HG02970 (cell line): ENCODE data around the gene KIDINS220.
A peak's percentile ranks its signal among the peaks of the same experiment; 100 is the strongest.

Experiments used
- ATAC-seq: cut with Tn5 transposase; IDR thresholded peaks from one replicate; pipeline ENCODE4 v1.9.1; 2021; ENCODE audit warnings: mild to moderate bottlenecking, moderate library complexity, moderate number of reproducible peaks; ENCODE audit not compliant: unreplicated experiment, low FRiP score

The KIDINS220 gene

DNA sequence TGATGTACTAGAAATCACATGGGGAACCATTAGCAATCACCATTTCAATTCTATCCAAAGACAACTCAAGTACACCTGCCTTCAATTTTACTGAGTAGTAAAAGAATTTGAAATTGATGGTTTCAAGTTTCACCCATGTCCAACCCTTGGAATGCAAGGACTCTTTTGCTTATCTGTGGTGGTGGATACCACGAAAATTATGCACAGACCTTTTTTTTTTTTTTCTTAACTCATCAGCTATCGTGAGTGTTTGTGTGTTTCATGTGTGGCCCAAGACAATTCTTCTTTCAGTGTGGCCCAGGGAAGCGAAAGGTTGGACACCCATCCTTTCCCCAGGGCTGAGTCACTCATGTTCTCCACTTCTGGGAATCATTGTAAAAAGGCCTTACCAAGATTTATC is 132.5 kb downstream of the KIDINS220 start:
- no peak for ATAC-seq

DNA sequence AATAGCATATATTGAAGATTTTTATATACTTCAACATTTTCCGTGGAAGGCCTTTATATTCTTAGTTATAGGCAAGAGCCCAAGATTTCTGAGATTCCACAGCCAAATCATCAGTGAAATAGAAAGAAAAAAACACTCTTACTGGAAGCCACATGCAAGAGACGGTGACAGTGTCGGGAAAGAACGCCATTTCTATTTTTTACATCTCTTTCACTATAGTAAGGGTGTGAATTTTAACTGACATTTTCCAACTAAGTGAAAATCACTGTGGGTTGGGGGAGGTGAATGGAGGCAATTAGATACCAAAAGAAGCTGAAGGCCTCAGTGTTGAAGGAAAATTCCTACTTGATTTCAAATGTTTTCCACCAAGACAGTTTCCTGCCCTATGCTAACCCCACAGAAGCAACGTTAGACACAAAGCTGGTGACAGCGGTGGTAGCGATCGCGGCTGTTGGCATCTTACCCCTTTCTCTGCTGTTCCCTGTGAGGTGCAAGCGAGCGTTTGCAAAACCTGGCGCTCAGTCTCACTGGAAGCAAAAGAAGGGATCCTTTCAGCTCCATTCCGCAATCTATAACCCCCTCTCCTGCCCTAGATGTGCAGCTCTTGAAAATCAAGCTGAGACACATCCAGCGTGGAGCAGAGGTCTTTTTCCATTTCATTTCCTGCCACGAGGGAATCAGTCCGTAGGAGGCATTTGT is 135.6 kb downstream of the KIDINS220 start:
- no peak for ATAC-seq

DNA sequence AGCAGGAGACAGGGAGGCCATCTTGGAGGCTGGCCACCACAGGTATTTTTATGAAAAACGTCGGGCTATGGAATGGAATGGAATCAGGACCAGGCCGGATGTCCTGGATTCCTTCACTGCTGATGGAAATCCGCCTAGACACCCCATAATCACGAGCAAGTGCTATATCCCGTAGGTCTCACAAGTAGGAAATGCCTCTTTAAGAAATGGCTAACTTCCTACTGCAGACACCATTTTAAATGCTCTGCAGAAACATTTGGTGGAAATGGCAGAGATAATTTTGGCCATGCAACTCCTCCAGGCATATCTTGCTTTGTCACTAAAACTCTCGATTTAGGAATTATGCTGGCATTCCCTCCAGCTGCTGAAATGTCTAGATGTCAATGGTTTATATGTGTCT is 137.6 kb downstream of the KIDINS220 start:
- no peak for ATAC-seq

DNA sequence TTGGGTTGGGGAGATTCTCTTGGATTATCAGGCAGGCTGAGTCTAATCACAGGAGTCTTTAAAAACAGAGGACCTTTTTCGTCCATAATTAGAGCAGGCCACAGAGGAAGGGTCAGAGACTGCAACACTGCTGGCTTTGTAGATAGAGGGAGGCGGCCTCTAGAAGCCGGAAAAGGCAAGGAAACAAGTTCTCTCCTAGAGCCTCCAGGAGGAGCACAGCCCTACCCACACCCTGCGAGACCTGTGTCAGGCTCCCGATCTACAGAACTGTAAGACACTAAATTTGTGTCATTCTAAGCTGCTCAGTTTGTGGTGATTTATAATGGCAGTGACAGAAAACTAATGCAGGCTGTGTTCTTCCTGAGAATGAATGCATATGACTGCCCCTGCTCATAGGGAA is 140.2 kb downstream of the KIDINS220 start:
- ATAC-seq, result no peak

DNA sequence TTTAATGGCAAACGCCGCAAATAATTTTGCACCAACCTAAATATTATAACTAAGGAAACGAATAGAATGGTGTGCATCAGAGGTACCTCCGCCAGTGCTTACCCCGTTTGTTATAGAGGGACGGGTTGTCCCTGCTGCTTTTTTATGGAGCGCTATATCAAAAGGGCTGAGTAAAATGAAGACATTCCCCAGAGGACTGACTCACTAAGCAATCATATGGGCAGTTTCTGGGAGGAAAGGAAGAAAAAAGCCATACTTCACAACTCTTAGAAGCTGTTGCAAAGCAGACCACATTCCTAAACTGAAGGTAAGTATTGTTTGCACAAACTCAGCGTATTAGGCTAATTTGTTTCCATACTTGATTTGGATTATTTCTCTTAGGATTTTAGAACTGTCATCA is 142.7 kb downstream of the KIDINS220 start:
- no peak for ATAC-seq

DNA sequence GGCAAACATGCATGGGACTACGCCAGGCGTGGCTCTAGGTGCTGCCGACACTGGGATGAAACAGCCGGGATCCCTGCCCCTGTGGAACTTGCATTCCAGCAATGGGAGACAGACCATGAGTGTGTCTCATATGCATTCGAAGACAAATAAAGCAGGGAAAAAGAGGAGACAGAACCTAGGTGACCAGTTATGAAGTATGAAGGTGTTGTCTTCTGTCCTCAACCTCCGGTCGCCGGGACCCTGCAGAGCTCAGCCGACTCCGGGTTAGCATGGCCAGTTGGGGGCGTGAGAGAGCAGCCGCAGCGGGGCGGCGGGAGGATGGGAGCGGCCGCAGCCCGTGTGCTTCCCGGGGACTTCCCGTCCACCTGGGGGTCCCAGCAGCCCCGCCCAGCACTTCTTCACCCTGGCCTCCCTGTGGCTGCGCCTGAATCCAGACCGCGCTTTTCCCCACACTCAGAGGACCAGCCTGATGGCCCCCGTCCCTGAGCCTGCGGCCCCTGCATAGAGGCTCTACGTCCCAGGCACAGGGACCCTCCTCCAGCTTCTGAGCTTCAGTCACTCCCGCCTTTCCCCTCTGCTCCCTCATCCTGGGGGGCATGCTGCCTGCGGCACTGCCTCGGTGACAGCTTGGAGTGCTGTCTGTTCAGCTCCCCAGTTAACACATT is 144.1 kb downstream of the KIDINS220 start:
- no peak for ATAC-seq

DNA sequence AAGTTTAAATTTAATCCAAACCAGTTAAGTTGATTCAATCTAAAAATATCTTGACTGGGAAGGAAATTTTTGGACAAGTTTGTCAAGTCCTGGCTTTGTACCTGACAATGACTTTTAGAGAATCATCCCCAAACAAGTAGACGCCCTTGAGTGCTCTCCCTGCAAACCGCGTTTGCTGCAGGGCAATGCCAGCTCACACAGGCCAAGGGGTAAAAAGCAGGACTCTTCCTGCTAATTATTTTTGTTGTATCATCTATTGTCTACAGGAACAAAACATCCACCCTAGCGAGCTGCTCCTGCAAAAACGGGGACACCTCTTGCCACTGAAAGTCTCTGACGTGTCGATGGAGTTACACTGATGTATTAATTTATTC is 144.6 kb downstream of the KIDINS220 start:
- ATAC-seq, result no peak

DNA sequence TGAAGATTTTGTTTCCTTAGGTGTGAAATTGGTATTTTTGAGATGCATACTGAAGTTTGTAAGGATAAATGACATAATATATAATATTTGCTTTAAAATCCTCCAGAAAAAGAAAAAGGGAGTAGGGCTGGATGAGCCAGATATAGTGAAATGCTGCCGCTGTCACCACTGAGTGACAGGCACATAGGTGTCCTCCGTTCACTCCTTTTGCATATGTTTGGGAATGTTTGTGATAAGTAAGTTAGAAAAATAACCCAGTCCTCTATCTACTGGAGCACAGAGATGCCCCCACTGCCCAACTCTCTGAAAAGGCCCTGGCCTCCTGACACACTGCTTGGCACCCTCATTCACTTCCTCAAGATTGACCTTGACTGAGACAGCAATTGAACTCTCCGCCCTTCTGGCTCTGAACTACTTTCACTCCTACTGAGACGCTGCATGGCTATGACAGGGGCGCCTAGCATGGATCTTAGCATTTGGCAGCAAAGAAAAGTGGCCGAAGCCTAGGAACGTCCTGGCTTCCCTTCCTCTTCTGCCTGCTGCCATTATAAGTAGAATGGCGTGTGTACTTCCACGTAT is 145.5 kb downstream of the KIDINS220 start:
- no peak for ATAC-seq

DNA sequence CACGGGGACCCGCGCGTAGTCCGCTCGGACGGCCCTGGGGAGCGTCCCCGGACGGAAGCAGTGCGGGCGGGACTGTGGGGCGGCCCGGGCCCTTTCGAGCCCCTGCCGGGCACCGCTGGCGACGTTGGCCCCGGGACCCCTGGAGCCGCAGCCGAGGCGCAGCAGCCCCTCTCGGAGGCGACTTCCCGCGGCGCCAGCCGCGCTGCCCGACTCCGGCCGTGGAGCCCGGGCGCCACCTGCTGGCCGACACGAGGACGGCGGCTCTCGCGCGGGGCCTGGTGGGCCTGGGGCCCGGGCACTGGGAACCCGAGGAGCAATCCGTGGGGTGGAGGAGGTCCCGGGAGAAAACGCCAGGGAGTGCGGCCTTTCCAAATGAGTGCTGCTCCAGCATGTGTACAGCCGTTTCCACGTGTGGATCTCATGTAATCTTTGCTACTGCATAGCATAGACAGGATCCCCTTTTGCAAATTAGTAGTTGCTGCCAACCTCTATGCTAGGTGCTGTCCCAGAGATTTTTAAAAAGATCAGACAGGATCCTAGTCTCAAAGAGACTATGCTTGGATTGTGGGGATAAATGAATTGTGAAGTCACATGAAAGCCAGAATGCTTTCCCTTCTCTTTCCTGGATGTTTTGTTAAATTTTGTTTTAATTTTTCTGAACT is 151.6 kb downstream of the KIDINS220 start:
- ATAC-seq, result no peak

DNA sequence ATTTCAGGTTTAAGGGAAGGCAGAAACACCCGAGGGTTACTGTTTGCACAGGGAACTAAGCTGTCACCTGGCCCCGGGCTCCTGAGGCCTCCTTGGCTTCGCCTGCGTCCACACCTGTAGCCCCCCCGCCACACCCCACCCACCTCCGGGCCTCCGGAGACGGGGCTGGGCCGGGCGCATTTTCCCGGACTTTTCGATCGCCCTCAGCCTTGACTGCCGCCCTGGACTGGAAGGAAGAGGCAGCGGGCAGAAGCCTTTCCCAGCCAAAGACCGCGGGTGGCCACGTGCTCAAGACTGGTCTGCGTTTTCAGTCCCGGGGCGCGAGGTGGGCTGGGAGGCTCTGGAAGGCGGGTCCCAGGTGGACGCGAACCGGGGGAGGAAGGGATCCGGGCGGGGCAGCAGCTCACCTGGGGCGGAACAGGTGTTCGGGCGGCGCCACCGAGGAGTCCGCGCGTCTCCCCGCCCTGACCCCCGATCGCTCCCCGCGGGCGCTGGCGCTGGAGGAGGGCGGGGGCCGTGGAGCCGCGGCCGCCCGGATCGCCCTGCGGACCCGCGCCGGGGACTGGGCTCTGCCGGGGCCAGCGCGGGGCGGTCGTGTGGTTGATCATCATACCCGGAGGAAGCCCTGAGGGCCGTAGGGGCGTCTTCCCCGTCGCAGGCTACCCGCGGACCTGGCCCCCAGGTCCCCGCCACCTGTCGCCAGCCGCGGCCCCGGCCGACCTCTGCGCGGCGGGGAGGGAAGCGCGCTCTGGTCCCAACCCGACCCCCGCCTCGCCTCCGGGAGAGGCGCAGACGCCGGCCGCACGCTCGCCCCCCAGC is 152.3 kb downstream of the KIDINS220 start:
- ATAC-seq, result no peak

DNA sequence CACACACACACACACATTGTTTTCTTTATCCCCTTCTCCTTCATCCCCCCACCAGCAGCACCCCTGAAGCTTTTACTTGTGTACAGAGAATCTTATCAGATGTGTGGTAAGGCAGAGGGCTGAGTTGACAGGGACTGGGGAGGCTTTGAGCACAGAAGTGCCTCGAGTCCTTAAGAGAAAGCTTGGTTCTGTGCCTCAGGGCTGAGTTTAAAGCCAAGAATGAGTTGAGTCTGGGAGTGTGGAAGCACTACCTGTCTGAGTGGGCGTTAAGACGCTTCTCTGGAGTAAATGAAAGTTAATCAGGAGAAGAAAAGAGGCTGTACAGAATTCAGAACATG is 152.9 kb downstream of the KIDINS220 start:
- ATAC-seq, result no peak

DNA sequence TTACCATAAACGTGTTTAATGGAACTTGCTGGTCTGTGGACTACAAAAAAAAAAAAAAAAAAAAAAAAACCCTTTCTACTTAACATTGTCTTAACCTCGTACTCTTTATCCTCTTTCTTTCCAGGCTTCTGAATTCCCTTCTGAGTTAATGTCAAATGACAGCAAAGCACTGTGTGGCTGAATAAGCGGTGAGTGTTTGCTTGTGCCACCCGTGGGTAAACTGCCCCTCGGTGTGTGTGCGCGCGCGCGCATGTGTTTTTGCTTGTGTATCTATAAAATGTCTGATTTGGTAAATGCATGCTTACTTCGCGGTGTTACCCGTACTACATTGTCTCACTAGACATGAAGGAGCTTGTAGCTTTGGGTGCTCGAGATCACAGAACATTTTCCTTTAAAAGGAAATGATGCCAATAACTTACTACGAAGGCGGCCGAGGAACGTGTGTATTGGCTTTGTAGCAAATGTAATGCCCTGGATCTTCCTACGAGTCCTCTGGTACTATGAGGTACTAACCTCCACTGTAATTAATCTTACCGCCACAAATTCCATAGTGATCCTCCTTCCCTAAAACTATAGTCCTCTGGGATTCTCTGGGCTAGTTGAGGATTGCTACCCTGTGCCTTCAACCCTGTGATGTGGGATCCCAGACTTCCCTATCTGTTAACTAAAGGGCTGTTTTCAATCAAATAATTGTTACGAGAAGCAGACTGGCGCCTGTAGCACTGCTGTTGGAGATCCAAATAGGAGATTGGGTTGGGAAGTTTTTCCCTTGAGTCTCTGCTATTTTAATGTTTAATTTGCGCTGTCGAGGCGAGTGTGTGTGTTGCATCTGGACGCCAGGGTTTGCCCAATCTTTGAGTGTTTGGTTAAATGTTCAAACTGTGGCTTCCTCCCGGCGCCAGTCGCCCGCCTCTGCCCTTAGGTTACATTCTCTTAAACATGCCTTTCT is 154.4 kb downstream of the KIDINS220 start:
- no peak for ATAC-seq

DNA sequence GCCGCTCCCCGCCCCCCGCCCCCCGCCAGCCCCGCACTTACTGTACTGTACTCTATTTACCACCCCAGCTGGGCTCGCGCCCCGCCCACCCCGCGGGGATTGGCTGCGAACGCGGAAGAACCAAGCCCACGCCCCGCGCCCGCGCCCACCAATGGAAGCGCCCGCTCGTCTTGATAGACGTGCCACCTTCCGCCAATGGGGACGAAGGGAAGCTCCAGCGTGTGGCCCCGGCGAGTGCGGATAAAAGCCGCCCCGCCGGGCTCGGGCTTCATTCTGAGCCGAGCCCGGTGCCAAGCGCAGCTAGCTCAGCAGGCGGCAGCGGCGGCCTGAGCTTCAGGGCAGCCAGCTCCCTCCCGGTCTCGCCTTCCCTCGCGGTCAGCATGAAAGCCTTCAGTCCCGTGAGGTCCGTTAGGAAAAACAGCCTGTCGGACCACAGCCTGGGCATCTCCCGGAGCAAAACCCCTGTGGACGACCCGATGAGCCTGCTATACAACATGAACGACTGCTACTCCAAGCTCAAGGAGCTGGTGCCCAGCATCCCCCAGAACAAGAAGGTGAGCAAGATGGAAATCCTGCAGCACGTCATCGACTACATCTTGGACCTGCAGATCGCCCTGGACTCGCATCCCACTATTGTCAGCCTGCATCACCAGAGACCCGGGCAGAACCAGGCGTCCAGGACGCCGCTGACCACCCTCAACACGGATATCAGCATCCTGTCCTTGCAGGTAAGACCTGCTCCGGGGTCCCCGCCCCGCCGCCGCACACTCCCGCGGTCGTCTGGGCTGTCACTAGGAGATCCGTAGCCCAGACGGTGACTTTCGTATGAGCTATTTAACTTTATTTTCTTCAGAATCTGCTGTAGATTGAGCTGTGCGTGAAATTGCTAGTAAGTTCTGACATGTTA is 155.4 kb downstream of the KIDINS220 start, which contains the start of gene ID2:
ID2 (plus strand) TSS at position 271 of the 907 bp plus-strand sequence; CDS start at position 381, 110 bp downstream.
- ATAC-seq, result peak; percentile 64

DNA sequence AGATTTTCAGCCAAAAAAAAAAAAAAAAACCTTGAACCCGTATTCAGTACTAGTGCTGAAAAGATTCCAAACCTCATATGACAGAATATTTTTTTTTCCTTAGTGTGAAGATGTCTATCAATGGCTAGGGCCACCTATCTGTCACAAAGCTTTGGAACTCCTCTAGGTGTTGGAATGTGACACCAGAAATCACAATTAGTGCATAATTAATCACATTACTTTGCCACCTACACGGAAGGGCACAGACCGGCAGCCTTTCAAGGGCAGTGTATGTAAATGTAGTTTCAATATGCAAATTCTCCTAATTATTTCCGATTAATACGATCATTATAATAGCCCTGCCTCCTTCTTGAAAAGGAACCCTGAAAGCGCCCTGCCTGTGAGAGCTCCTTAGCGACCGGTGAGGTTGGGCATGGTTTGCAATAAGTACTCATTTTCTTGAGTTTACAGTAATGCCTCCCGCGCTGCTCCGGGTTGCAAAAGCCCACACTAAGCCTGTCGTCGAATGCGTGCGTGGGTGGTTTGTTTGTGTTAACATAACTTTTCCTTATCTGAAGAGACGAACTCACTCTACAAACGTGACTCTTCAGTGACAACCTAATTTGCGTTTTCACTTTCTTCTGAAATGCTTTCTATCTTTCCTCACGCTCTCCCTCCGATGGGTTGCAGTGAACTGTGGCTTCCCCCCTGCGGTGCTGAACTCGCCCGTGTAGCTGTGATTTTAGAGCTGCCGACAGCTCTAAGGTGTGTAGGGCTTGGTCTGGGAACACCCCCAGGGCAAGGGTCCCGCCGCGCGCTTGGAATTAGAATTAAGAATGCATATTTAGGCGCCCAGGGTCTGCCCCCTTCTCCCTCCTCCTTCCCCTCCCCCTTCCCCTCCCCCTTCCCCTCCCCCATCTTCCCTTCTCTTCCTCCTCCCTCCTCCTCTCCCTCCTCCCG is 156.3 kb downstream of the KIDINS220 start:
- no peak for ATAC-seq

DNA sequence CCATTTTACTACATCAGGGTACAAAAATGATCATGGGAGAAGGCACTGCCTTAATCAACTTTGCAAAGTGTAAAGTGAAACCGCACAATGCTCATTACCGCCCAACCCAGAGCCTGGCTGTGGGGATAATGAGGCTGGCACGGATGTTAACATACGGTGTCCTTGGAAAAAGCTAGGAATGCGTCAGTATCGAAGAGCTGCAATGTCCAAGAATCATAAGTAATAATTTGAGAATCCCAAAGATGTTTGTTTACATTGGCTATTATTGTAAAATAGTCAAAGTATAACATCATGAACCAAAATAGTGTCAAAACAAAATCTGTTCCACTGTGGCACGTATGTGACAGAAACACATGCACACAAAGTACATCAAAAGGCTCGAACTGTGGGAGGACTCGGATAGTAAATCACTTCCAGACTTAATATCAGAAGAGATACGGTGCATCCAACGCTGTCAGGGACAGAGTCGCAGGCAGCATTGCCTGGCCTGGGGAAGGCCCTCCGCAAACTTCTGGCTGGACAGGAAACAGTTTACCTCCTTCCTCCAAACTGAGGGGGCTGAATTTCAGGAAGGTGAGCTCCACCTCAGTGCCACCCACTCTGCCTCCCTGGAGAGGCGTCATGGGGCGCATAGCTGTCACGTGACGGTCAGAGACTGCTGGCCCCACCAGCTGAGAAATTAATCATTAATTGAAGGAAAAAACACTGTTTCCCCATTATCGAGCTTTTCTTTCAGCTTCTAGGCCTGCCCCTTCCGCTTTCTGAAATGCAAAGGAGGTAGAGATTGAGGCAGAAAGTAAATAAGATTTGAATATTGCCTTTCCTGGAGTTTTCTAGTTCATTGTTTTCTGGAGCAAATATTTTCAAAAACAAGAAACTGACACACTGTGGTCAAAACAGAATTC is 157.3 kb downstream of the KIDINS220 start:
- no peak for ATAC-seq

DNA sequence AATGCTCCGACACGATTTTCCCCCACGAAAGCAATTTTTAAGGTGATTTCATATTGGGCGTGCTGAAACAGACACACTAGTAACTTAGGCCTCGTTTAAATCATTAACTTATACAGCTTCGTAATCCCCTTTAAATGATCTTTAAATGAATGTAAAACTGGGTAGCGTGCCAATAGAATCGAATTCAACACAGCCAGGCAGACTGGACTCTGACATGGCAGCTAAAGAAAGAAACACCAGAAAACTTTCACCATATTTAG is 157.9 kb downstream of the KIDINS220 start:
- no peak for ATAC-seq
